Iris pigment epithelial cell (primary cell): ENCODE measurements around the gene MGRN1.

Experiments
- DNase-seq: peaks from one replicate; pipeline ENCODE4 v3.0.0-alpha.2; 2011; ENCODE audit warnings: low read depth

The MGRN1 gene

GRCh38 chr16:4699046-4699556, 74.5 kb downstream of the MGRN1 start:
- no peak for DNase-seq

- DNase-seq = no peak
Observed at GRCh38 chr16:4700380-4700996, 75.9 kb downstream of the MGRN1 start.

DNA sequence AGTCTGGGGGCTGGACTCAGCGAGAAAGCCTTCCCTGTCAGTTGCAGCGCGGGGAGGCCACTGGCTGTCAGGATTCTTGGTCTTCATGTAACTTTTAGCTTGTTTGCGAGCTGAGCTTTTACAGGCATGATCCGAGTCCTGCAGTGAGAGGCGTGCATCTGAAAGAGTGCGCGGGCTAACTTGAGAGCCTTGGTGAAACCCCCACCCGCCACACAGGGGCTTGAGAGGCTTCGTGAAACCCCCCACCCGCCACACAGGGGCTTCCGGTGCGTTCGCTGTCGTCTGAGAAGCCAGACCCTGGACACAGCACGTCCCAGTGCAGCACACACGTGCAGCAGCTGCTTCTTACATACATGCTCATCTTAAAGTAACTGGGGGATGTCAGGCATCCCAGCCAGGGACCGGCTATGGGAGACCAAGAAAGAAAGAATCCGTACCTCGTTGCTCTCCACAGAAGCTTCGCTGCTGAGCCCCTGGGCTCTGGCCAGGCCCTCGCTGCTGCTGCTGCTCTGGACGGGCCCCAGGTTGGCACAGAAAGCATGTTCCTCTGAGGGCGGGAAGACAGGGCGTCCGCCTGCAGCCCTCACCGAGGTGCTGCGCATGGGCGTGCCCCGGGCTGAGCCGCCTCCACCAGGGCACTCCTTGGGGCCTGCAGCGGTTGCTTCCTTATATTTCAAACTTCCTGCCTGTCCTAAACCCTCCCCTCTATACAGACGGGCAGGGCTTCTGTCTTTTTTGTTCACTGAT, 76.5 kb downstream of the MGRN1 start:
- no peak for DNase-seq

DNA sequence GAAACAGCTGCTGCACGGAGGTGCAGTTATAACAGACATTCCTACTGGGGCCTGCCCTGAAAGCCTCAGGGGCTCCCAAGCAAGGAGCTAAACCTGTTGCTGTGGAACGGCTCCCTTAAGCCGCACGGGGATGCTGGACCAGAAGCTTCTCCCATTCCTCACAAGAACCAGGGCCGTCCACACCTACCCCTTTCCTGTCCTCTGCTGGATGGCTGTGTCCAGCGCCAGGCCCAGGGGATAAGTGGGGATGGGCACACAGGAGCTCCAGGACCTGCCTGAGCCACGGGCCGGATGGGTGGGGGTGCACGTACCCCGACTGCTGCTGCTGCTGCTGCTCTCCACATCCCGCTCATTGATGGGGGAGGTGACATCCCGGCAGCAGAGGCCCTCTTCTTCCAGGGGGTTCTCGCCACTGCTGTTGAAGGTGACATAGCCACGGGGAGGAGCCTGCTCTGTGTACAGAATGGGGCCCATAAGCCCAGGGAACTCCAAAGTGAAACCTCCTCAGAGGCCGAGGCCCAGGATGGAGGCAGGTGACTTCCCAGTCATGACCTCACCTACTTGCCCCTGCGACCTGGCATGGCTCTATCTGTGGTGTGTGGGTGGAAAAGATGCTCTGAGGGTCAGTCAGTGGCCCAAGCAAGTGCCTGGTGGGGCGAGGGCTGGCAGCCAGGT, 77.3 kb downstream of the MGRN1 start:
- DNase-seq = no peak

GRCh38 chr16:4702466-4702808, 77.8 kb downstream of the MGRN1 start:
- no peak for DNase-seq

DNA sequence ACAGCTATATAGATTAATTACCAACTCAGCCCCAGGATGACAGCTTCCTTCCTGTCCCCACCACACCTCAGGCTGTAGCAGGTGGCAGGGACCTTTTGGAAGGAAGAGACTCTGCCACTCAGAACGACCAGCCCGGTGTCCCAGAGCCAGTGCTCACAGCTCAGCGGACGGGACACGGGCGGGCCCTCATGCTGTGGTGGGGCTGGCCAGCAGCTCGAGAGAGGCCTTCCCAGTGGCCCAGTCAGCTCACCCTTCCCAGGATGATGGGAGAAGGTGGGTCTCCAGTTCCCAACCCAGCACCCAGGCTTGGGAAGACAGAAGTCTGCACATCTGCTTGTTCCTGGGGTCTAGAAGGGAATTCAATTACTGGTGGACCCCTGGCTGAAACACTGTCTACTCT, 79.3 kb downstream of the MGRN1 start:
- no peak for DNase-seq

GRCh38 chr16:4704491-4704890, 79.9 kb downstream of the MGRN1 start:
- no peak for DNase-seq

DNA sequence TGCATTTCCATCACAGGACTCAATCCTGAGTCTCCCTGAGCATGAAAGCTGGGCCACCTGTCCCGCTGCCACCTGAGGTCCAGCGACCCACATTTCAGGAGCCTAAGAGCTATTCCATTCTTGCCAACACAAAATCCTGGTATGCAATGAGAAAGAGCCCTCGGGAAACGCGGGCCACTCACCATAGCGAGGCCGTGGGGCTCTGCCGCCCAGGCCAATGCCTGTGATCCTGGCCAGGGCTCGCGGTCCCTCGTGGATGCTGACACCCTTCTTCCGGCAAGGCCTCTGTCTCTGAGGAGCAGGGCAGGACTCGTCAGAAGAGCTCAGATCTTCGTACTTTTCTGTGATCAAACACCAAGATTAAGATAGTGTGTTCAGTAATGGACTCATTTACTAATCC, 80.3 kb downstream of the MGRN1 start:
- no peak for DNase-seq

- no peak for DNase-seq
Observed at GRCh38 chr16:4706871-4707270, 82.2 kb downstream of the MGRN1 start.

- peak; percentile 63 for DNase-seq
Observed at GRCh38 chr16:4709481-4709880, 84.9 kb downstream of the MGRN1 start.

DNA sequence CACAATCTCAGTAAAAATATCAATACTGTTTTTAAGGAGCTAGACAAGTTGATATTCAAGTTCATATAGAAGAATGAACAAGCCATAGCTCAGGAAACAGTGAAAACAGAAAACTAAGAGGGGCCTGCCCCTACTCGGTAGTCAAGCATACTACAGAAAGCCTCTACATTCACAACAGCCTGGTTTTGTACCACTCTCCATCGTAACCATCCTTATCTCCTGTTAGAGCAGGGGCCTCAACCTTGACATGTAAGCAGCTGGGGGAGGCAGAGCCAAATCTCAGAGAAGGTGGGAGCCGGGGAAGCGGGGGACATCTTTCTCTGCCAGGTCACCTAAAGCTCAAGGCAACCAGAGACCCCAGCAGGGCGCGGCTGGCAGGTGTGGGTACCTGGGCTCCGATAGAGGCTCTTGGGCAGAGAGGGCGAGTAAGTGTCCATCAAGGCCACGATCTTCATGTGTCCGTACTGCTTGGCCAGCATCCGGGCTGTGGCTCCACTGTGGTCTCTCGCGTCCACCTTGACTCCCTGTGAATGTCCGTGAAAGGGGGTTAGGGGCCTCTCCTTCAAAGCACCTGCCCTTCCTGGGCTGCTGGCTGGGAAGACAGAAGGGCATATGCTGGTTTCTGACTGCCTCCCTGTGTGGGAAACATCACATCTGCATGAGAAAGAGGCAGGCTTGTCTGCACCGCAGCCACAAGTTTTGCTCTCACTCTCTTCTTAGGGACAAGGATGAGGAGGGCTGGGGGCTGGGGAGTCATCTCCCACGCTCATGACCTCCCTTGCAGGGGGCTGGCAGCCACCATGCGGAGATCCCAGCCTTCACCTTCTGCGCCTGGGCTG, 89.3 kb downstream of the MGRN1 start:
- no peak for DNase-seq

DNA sequence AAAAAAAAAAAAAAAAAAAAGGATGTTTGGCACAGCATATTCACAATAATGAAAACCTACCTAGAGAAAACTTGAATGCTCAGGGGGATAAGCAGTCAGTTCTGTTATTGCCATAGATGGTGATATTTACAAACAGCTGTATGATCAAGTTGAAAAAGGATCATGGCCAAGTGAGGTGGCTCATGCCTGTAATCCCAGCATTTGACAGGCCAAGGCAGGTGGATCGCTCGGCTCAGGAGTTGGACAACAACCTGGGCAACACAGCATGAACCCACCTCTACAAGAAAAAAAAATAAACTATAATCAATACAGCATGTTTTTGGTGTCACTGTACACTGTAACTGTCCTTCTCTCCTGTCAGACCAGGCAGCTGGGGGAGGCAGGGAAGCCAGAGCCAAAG, 90.4 kb downstream of the MGRN1 start:
- DNase-seq = no peak

DNA sequence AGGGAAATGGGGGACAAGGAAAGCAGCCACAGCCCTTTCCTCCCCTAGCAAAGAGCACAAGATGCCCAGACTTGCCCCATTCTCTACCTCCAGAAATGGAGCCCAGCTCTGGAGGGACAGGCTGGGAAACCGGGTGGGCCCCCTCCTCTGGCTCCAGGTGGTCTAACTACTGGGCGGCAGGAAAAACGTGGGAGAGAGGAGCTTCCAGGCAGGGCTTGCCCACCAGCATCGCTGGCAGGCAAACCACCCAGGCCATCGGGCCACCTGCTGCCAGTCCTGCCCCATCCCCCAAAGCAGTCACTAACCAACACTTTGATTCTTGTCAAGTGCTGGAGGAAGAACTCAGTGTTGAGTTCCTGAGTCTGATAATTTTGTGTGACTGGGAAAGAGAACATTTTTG, 93.8 kb downstream of the MGRN1 start:
- DNase-seq = no peak

GRCh38 chr16:4723071-4723767, 98.6 kb downstream of the MGRN1 start:
- DNase-seq = no peak

DNA sequence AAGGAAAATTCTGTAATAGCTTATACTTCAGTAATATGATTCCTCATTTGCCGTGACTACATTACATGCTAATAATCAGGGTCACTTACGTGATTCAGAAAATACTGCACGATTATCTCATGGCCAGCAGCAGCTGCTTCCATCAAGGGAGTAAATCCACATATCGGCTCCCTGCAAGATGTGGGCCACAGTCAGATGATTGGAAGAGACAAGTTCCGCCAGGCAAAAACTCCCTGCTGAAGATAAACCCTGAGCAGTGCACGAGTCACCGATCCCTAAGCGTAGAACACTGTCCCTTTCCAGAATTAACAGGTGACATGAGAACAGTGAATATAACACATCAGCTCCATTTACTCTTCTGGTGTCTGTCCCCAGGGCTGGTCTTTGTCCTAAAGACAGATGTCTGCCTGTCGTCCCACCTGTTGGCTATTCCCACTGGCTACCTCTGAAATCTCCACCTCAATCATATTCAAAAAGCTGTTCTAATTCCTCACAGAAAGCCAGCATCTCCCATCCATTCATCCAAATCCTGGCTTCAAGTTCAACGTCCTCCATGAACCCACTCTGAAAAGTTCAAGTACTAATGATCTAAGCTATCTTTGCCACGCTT, 100.1 kb downstream of the MGRN1 start:
- no peak for DNase-seq

DNA sequence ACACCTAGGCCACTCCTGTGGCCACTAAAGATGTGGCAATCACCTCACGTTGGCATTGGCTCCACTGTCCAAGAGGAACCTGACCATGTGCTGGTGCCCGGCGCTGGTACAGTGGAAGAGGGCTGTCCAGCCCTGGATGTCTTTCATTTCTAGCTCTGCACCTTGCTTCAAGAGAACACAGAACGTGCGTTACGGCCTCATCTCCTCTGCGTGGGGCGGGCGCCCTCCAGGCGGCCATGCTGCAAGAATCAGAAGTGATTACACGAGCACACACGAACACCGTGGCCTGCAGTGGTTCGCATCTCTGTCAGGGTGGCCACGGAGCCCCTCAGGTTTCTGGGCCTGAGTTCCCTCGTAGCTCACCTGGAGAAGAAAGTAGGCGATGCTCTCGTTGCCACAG, 102.0 kb downstream of the MGRN1 start:
- DNase-seq = no peak

GRCh38 chr16:4728676-4729075, 104.0 kb downstream of the MGRN1 start:
- DNase-seq = no peak

DNA sequence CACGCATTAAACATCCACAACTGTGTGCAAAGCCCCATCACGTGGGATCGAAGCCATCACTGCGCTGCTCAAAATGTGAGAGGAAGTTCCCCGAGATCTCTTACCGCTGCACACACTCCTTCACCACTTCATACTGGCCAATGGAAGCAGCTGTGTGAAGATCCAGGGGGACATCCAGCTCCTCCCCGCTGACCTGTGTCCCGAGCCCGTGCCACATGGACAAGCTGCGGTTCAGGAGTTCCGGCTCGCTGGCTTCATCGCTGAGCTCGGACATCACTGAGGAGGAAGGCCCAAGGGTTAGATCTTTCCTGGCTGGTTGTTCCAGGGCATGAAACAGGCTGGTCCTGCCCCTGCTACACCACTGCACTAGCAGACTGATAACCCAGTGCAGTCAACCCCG, 105.2 kb downstream of the MGRN1 start:
- DNase-seq = no peak

DNA sequence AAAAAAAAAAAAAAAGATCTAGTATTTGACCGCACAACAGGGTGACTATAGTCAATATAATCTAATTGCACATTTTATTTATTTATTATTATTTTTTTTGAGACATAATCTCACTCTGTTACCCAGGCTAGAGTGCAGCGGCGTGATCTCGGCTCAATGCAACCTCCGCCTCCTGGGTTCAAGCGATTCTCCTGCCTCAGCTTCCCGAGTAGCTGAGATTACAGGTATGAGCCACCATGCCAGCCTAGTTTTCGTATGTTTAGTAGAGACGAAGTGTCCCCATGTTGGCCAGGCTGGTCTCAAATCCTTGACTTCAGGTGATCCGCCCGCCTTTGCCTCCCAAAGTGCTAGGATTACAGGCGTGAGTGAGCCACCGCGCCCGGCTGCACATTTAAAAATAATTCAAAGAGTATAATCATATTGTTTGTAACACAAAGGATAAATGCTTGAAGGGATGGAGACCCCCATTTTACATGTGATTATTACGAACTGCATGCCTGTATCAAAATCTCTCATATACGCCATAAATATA, 108.7 kb downstream of the MGRN1 start:
- no peak for DNase-seq

DNA sequence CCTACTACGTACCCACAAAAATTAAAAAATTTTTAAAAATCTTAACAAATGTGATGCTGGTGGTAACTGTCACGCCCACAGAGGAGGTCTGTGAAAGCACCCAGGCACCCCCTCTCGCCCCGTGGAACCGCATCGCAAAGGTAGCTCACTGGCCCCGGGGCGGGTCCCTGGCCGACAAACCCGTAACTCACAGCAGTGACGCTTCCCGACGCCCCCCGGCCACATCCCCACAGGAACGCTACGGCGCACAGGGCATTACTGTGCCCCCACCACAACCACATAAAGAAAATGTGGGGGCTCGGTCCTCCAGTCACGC, 109.1 kb downstream of the MGRN1 start:
- DNase-seq = no peak

GRCh38 chr16:4734063-4734729, 109.6 kb downstream of the MGRN1 start, which contains the start of the genes ANKS3 and DNAAF8:
Gene ANKS3 (minus strand): TSS chr16:4734271. CDS start chr16:4730149, 4,122 bp downstream.
Gene DNAAF8 (plus strand): TSS chr16:4734537. CDS start chr16:4736515, 1,978 bp downstream.
- peak; percentile 99 for DNase-seq
